Panc1 (cell line): Measurements from ENCODE around the gene KLHL41. TPM values are rescaled to one million over a fixed set of nuclear protein-coding genes. Genes with fewer than 3 reads are reported as not detected.

Experiments used
- ATAC-seq: fragments of 200-7000 bp; cut with Tn5 transposase; 2 replicates; pipeline ENCODE4 v1.9.1; 2020; ENCODE audit warnings: mild to moderate bottlenecking, moderate library complexity
- BruUV-seq: library from RNA; stranded (reverse); fragments of 400-500 nt; replicated peaks from 2 replicates; lab custom pipeline; 2021; lab: Mats Ljungman, UMichigan
- CTCF ChIA-PET: fragments of 300-600 bp; sonication (Branson Sonifier 250); formaldehyde crosslinking; loops from one replicate; lab custom pipeline; 2022; ENCODE audit warnings: antibody characterized with exemption; lab: Charles Lee
- POLR2A ChIA-PET: fragments of 300-600 bp; sonication (Branson Sonifier 250); formaldehyde crosslinking; loops from one replicate; lab custom pipeline; 2022; ENCODE audit warnings: antibody characterized with exemption; lab: Charles Lee
- DNase-seq: peaks from one replicate; pipeline ENCODE4 v3.0.0-alpha.2; 2010; ENCODE audit warnings: low read depth, low spot score
- H3K27ac ChIP-seq: 2 replicates; pipeline ENCODE4 v1.5.1; 2011; ENCODE audit warnings: mild to moderate bottlenecking, low read length, inconsistent platforms
- H3K27me3 ChIP-seq: fragments of 200-500 bp; sonication (Bioruptor generic); 2 replicates; pipeline ENCODE4 v1.6.0; 2014; ENCODE audit warnings: low read length, inconsistent platforms; ENCODE audit not compliant: control insufficient read depth, insufficient read depth
- H3K36me3 ChIP-seq: fragments of 200-500 bp; sonication (Bioruptor generic); 2 replicates; pipeline ENCODE4 v1.5.1; 2014; ENCODE audit warnings: inconsistent platforms, mild to moderate bottlenecking, low read length, moderate library complexity; ENCODE audit not compliant: control insufficient read depth, insufficient read depth
- H3K4me1 ChIP-seq: 2 replicates; pipeline ENCODE4 v1.5.1; 2011; ENCODE audit warnings: inconsistent platforms, mild to moderate bottlenecking, low read length, moderate library complexity; ENCODE audit not compliant: control insufficient read depth, insufficient read depth
- H3K4me3 ChIP-seq, 2 experiments: 2 replicates each; pipeline ENCODE4 v1.5.1; 2011 to 2012; ENCODE audit warnings: low read depth in 2 of 2, low read length in 2 of 2, mild to moderate bottlenecking in 2 of 2, inconsistent platforms in 1 of 2, moderate library complexity in 1 of 2
- H3K9me3 ChIP-seq: fragments of 200-500 bp; sonication (Bioruptor generic); 2 replicates; pipeline ENCODE4 v1.5.1; 2014; ENCODE audit warnings: low read depth, mild to moderate bottlenecking, inconsistent platforms, low read length, moderate library complexity; ENCODE audit not compliant: control insufficient read depth, insufficient read depth
- POLR2AphosphoS5 ChIP-seq: IDR thresholded peaks from 2 replicates; pipeline ENCODE4 v1.6.1; 2012; ENCODE audit warnings: mild to moderate bottlenecking, low read depth, low read length, moderate library complexity
- SIN3A ChIP-seq: IDR thresholded peaks from 2 replicates; pipeline ENCODE4 v1.6.1; 2012; ENCODE audit warnings: low read depth, mild to moderate bottlenecking, low read length, moderate library complexity, borderline replicate concordance; ENCODE audit not compliant: insufficient read depth
- TCF7L2 ChIP-seq: IDR thresholded peaks from 2 replicates; pipeline ENCODE4 v1.6.1; 2011; ENCODE audit warnings: mild to moderate bottlenecking, low read depth, low read length, inconsistent platforms
- in situ Hi-C: cut with HindIII; loops from 2 replicates; pipeline ENCODE4 v1.10.0; 2016; ENCODE audit warnings: low sequenced_read_pairs, low pct_unique_long_range_greater_than_20kb
- intact Hi-C: fragments of 100-400 bp; cut with micrococcal nuclease; formaldehyde crosslinking; loops from one replicate; pipeline ENCODE4 v1.10.0; 2022; ENCODE audit not compliant: unreplicated experiment
- total RNA-seq: library from RNA; stranded (reverse); gene quantifications from one replicate; pipeline ENCODE4 v1.2.1, GENCODE V29; 2021; ENCODE audit not compliant: unreplicated experiment
- TF ChIP-seq, protein P1 (sequence below): fragments of 450-650 bp; IDR thresholded peaks from 2 replicates; pipeline ENCODE4 v1.5.1; 2017; ENCODE audit warnings: mild to moderate bottlenecking
- TF ChIP-seq, protein P2 (sequence below), 2 experiments: IDR thresholded peaks; 2 replicates each; pipeline ENCODE4 v1.6.1; 2011 to 2012; ENCODE audit warnings: low read depth in 2 of 2, control low read depth in 1 of 2, low read length in 1 of 2, mild to moderate bottlenecking in 1 of 2, moderate library complexity in 1 of 2; ENCODE audit not compliant: insufficient read depth in 1 of 2

The KLHL41 gene
- total RNA-seq, 1 experiment from 2014 or later, result 0.72 TPM

DNA sequence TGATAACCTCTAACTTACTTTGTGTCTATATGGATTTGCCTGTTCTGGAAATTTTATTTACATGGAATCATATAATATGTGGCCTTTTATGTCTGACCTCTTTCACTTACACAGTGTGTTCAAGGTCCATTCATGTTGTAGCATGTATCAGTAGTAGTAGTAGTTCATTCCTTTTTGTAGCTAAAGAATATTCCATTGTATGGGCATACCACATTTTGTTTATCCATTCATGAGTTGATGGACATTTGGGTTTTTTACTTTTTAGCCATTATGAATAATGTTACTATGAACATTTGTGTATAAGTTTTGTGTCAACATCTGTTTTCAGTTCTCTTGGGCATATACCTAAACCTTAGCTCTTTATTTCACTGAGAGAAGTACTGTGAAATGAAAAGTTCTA is 18.7 kb upstream of the KLHL41 start:
- in situ Hi-C loops, result no loop called here
- CTCF ChIA-PET, result no interaction called here
- intact Hi-C loops, result no loop called here
- no peak overlapping the region for H3K27ac ChIP-seq
- no peaks in the 10 kb centered on the region for H3K27me3 ChIP-seq
- no peak overlapping the region for H3K4me3 ChIP-seq
- no peaks in the 10 kb centered on the region for H3K4me1 ChIP-seq
- H3K9me3 ChIP-seq, result no peaks in the 10 kb centered on the region
- ATAC-seq, result no peak
- H3K36me3 ChIP-seq, result no peaks in the 10 kb centered on the region; the same call in none of the 2 replicates
- no peak for DNase-seq
- TF ChIP-seq TCF7L2 (no peak), SIN3A (no peak), POLR2AphosphoS5 (no peak)
- TF ChIP-seq, protein P1, sequence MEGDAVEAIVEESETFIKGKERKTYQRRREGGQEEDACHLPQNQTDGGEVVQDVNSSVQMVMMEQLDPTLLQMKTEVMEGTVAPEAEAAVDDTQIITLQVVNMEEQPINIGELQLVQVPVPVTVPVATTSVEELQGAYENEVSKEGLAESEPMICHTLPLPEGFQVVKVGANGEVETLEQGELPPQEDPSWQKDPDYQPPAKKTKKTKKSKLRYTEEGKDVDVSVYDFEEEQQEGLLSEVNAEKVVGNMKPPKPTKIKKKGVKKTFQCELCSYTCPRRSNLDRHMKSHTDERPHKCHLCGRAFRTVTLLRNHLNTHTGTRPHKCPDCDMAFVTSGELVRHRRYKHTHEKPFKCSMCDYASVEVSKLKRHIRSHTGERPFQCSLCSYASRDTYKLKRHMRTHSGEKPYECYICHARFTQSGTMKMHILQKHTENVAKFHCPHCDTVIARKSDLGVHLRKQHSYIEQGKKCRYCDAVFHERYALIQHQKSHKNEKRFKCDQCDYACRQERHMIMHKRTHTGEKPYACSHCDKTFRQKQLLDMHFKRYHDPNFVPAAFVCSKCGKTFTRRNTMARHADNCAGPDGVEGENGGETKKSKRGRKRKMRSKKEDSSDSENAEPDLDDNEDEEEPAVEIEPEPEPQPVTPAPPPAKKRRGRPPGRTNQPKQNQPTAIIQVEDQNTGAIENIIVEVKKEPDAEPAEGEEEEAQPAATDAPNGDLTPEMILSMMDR, result no peak
- TF ChIP-seq, protein P2, sequence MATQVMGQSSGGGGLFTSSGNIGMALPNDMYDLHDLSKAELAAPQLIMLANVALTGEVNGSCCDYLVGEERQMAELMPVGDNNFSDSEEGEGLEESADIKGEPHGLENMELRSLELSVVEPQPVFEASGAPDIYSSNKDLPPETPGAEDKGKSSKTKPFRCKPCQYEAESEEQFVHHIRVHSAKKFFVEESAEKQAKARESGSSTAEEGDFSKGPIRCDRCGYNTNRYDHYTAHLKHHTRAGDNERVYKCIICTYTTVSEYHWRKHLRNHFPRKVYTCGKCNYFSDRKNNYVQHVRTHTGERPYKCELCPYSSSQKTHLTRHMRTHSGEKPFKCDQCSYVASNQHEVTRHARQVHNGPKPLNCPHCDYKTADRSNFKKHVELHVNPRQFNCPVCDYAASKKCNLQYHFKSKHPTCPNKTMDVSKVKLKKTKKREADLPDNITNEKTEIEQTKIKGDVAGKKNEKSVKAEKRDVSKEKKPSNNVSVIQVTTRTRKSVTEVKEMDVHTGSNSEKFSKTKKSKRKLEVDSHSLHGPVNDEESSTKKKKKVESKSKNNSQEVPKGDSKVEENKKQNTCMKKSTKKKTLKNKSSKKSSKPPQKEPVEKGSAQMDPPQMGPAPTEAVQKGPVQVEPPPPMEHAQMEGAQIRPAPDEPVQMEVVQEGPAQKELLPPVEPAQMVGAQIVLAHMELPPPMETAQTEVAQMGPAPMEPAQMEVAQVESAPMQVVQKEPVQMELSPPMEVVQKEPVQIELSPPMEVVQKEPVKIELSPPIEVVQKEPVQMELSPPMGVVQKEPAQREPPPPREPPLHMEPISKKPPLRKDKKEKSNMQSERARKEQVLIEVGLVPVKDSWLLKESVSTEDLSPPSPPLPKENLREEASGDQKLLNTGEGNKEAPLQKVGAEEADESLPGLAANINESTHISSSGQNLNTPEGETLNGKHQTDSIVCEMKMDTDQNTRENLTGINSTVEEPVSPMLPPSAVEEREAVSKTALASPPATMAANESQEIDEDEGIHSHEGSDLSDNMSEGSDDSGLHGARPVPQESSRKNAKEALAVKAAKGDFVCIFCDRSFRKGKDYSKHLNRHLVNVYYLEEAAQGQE (IDR thresholded peaks at IDR 0.05; ENCODE audit: insufficient read depth in 1 of 2, low read depth in 2 of 2, low read length in 1 of 2), result no peak
- POLR2A ChIA-PET, result no interaction called here
- no TSS peak for BruUV-seq

DNA sequence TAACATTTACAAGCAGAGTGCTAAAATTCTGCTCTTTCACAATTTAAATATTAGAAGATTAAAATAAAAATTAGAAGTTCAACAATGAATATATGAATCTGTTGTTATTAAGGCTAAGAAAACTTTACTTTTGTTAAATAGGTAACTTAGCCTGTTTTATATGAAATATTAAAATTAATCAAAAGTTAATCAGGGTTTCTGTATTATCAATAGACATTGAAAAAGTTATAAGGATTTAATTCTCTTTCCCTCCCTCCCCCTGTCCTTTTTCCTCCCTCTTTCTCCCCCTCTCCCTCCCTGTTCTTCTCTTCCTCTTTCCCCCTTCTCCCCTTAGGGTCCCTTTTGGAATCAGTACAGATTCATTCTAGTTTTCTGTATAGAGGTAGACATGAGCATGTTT is 18.1 kb upstream of the KLHL41 start:
- intact Hi-C loops, result no loop called here
- in situ Hi-C loops, result no loop called here
- no peaks in the 10 kb centered on the region; the same call in none of the 2 replicates for H3K36me3 ChIP-seq
- no peaks in the 10 kb centered on the region for H3K4me1 ChIP-seq
- TF ChIP-seq, protein P2 (IDR thresholded peaks at IDR 0.05; ENCODE audit: insufficient read depth in 1 of 2, low read depth in 2 of 2, low read length in 1 of 2), result no peak
- no peak for TF ChIP-seq SIN3A
- no peak for TF ChIP-seq TCF7L2
- no peak for TF ChIP-seq POLR2AphosphoS5
- TF ChIP-seq, protein P1, result no peak
- CTCF ChIA-PET, result no interaction called here
- H3K27ac ChIP-seq, result no peak overlapping the region
- DNase-seq (no peak), ATAC-seq (no peak)
- no peak overlapping the region for H3K4me3 ChIP-seq
- BruUV-seq, result no TSS peak
- H3K9me3 ChIP-seq, result no peaks in the 10 kb centered on the region
- POLR2A ChIA-PET, result no interaction called here
- H3K27me3 ChIP-seq, result no peaks in the 10 kb centered on the region
